Keratinocyte (primary cell): Measurements from ENCODE around the gene TRPM2. TPM values are rescaled to one million over a fixed set of nuclear protein-coding genes. Genes with fewer than 3 reads are reported as not detected.

ENCODE experiments used
- DNase-seq: peaks from one replicate; pipeline ENCODE4 v3.0.0-alpha.2; 2011; ENCODE audit warnings: low read depth, missing footprints, low spot score
- FAIRE-seq: peaks from 2 replicates; lab custom pipeline; 2011; peaks lifted over from hg19 to GRCh38; lab: Jason Lieb, UNC
- H2AFZ ChIP-seq: 2 replicates; pipeline ENCODE4 v1.6.0; 2012; ENCODE audit warnings: low read length, control low read depth, inconsistent platforms; ENCODE audit not compliant: control insufficient read depth
- H3K27ac ChIP-seq: 2 replicates; pipeline ENCODE4 v1.5.1; 2011; ENCODE audit warnings: low read length; ENCODE audit not compliant: control insufficient read depth, insufficient read depth
- H3K27me3 ChIP-seq: 3 replicates; pipeline ENCODE4 v1.6.0; 2011; ENCODE audit warnings: low read length; ENCODE audit not compliant: control insufficient read depth, insufficient read depth; ENCODE audit errors: extremely low read depth
- H3K36me3 ChIP-seq, 2 experiments: 2 replicates in 1 of 2; 3 replicates in 1 of 2; pipeline ENCODE4 v1.5.1; 2011; ENCODE audit warnings: low read length in 2 of 2, mild to moderate bottlenecking in 1 of 2; ENCODE audit not compliant: control insufficient read depth in 2 of 2, insufficient read depth in 2 of 2; ENCODE audit errors: extremely low read depth in 1 of 2
- H3K4me1 ChIP-seq: 3 replicates; pipeline ENCODE4 v1.5.1; 2011; ENCODE audit warnings: low read length; ENCODE audit not compliant: control insufficient read depth, insufficient read depth; ENCODE audit errors: extremely low read depth
- H3K4me2 ChIP-seq: 3 replicates; pipeline ENCODE4 v1.6.0; 2011; ENCODE audit warnings: low read depth, low read length; ENCODE audit not compliant: control insufficient read depth, insufficient read depth; ENCODE audit errors: extremely low read depth
- H3K4me3 ChIP-seq, 3 experiments: fragments of 200-600 bp in 1 of 3; sonication (generic) in 1 of 3; 2 replicates in 2 of 3; 3 replicates in 1 of 3; pipeline ENCODE4 v1.5.1; 2011 to 2016; ENCODE audit warnings: low read length in 3 of 3, mild to moderate bottlenecking in 3 of 3, control low read depth in 2 of 3, inconsistent platforms in 1 of 3, low read depth in 1 of 3, mixed read lengths in 1 of 3, mixed run types in 1 of 3, moderate library complexity in 1 of 3; ENCODE audit not compliant: control insufficient read depth in 2 of 3, insufficient read depth in 2 of 3; ENCODE audit errors: extremely low read depth in 1 of 3
- H3K79me2 ChIP-seq: 2 replicates; pipeline ENCODE4 v1.6.0; 2012; ENCODE audit warnings: low read length; ENCODE audit not compliant: control insufficient read depth, insufficient read depth
- H3K9ac ChIP-seq: 3 replicates; pipeline ENCODE4 v1.6.0; 2011; ENCODE audit warnings: low read length; ENCODE audit not compliant: control insufficient read depth, insufficient read depth; ENCODE audit errors: extremely low read depth
- H3K9me1 ChIP-seq: 3 replicates; pipeline ENCODE4 v1.6.0; 2011; ENCODE audit warnings: low read length; ENCODE audit not compliant: control insufficient read depth, insufficient read depth; ENCODE audit errors: extremely low read depth
- H3K9me3 ChIP-seq: 2 replicates; pipeline ENCODE4 v1.5.1; 2012; ENCODE audit warnings: low read depth, low read length; ENCODE audit not compliant: control insufficient read depth
- H4K20me1 ChIP-seq: 3 replicates; pipeline ENCODE4 v1.6.0; 2011; ENCODE audit warnings: low read length; ENCODE audit not compliant: control insufficient read depth, insufficient read depth; ENCODE audit errors: extremely low read depth
- EZH2 ChIP-seq: IDR thresholded peaks from one replicate; pipeline ENCODE4 v1.6.1; 2012; ENCODE audit warnings: inconsistent platforms, mild to moderate bottlenecking, low read length, moderate library complexity
- dilution Hi-C: fragments of 300-500 bp; cut with MboI; formaldehyde crosslinking; loops from one replicate; pipeline ENCODE4 v1.7.0; 2020; ENCODE audit warnings: low sequenced_read_pairs; ENCODE audit not compliant: extremely low pct_ligation_motif_present
- polyA plus RNA-seq, 5 experiments: library from polyadenylated mRNA; depleted of rRNA in 3 of 5; stranded (reverse) in 3 of 5; stranded (forward) in 1 of 5; unstranded in 1 of 5; fragments of >200 nt; gene quantifications; 1 replicate in 1 of 5; 2 replicates in 3 of 5; 3 replicates in 1 of 5; pipeline versions ENCODE4 v1.2.1 to v1.2.3, GENCODE V29; 2011 to 2012; ENCODE audit warnings: missing spikeins in 2 of 5, low read depth in 1 of 5, low replicate concordance in 1 of 5
- TF ChIP-seq, protein P1 (sequence below), 3 experiments: IDR thresholded peaks in 1 of 3; conservative IDR thresholded peaks in 1 of 3; optimal IDR thresholded peaks in 1 of 3; 2 replicates in 2 of 3; 3 replicates in 1 of 3; pipeline versions ENCODE3 to v1.5.1; 2011; ENCODE audit warnings: low read length in 3 of 3, mild to moderate bottlenecking in 3 of 3, moderate library complexity in 2 of 3, control low read depth in 1 of 3, inconsistent platforms in 1 of 3; ENCODE audit not compliant: insufficient read depth in 2 of 3; ENCODE audit errors: extremely low read depth in 1 of 3

Gene TRPM2
- polyA plus RNA-seq, 1 donor (not counting 4 experiments of a cell fraction or from before 2014, with no cell fraction given) = 0.31 TPM

DNA sequence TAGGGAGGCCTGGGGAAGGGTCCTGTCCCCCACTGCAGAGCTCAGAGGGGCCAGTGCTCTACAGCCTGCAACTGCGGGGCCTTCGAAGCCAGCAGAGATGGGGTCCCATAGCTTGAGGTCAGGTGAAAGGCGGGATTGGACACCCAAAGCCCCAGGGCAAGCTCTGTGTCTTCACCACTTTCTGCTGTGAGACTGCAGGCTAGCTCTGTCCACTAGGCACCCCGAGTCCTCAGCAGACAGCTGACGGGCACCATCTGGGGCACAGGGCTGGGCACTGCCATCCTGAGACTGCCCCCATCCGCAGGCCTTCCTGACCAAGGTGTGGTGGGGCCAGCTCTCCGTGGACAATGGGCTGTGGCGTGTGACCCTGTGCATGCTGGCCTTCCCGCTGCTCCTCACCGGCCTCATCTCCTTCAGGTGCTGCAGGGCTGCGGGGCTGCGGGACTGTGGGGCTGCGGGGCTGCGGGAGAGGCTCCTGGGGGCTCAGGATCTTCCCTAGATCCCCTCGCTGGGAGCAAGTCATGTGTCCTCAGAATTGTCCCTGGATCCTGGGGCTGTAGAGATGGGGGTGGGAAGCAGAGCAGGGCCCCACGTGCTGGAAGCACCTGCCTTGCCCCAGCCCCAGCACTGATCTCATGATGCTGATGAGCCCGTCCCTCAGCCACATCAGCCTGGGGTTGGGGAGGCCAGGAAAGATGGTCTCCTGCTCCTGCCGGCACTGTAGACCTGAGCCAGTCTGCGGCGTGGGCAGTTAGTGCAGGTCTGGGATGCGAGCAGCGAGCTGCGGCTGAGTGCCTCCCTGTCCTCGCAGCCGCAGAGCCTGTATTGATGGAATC lies 46.8 kb downstream of the TRPM2 start:
- H3K4me3 ChIP-seq = no peak overlapping the region
- dilution Hi-C loops = no loop called here
- H3K36me3 ChIP-seq = no peaks in the 10 kb centered on the region
- H3K27me3 ChIP-seq = no peaks in the 10 kb centered on the region
- no peak for FAIRE-seq
- H3K9me3 ChIP-seq = peaks cover 12% of the 10 kb centered on the region
- no peak overlapping the region for H3K9ac ChIP-seq
- no peaks in the 10 kb centered on the region for H3K79me2 ChIP-seq
- no peak overlapping the region for H2AFZ ChIP-seq
- TF ChIP-seq EZH2 = no peak
- TF ChIP-seq, protein P1, sequence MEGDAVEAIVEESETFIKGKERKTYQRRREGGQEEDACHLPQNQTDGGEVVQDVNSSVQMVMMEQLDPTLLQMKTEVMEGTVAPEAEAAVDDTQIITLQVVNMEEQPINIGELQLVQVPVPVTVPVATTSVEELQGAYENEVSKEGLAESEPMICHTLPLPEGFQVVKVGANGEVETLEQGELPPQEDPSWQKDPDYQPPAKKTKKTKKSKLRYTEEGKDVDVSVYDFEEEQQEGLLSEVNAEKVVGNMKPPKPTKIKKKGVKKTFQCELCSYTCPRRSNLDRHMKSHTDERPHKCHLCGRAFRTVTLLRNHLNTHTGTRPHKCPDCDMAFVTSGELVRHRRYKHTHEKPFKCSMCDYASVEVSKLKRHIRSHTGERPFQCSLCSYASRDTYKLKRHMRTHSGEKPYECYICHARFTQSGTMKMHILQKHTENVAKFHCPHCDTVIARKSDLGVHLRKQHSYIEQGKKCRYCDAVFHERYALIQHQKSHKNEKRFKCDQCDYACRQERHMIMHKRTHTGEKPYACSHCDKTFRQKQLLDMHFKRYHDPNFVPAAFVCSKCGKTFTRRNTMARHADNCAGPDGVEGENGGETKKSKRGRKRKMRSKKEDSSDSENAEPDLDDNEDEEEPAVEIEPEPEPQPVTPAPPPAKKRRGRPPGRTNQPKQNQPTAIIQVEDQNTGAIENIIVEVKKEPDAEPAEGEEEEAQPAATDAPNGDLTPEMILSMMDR (optimal IDR thresholded peaks at IDR 0.05 in 1 of 3, IDR thresholded peaks at IDR 0.05 in 1 of 3, conservative IDR thresholded peaks at IDR 0.05 in 1 of 3; ENCODE audit: extremely low read depth in 1 of 3, insufficient read depth in 2 of 3, low read length in 3 of 3) = no peak
- H3K4me2 ChIP-seq = no peak overlapping the region
- DNase-seq = no peak
- H3K9me1 ChIP-seq = no peaks in the 10 kb centered on the region
- H3K4me1 ChIP-seq = no peaks in the 10 kb centered on the region
- no peak overlapping the region for H3K27ac ChIP-seq
- no peaks in the 10 kb centered on the region for H4K20me1 ChIP-seq

DNA sequence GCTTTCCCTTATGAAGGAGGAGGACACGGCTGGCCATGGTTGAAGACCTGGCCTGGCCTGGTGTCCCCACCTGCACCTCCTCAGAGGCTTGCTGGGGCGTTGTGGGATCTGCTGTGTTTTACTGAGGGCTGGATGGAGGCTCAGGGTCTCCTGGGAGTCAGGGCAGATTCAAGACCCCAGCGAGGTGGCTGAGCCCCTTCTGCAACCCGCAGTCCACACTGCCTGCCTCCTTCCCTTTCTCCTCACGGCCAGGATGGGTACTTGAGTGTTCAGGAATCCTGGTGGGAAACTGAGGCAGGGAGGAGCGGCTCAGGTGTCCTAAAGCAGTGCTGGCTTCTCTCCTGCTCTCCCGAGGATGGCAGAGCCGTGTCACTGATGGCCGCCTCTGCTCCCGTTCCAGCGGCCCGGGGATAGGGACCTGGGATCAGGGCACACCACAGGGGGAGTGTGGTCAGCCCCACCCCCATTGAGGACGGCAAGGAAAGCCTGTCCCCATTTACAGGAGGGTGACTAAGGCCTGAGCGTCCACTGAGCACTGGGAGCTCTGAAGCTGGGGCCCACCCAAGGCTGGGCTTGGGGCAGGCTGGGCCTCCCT lies 47.5 kb downstream of the TRPM2 start:
- no peak for DNase-seq
- TF ChIP-seq, protein P1 (optimal IDR thresholded peaks at IDR 0.05 in 1 of 3, IDR thresholded peaks at IDR 0.05 in 1 of 3, conservative IDR thresholded peaks at IDR 0.05 in 1 of 3; ENCODE audit: extremely low read depth in 1 of 3, insufficient read depth in 2 of 3, low read length in 3 of 3) = no peak
- no peak for TF ChIP-seq EZH2
- Histone ChIP-seq H4K20me1 (no peaks in the 10 kb centered on the region), H3K79me2 (no peaks in the 10 kb centered on the region), H3K9ac (no peak overlapping the region), H3K27ac (no peak overlapping the region), H3K36me3 (no peaks in the 10 kb centered on the region), H2AFZ (no peak overlapping the region), H3K4me3 (no peak overlapping the region), H3K27me3 (no peaks in the 10 kb centered on the region), H3K4me2 (no peak overlapping the region), H3K9me3 (peaks cover 12% of the 10 kb centered on the region), H3K4me1 (no peaks in the 10 kb centered on the region), H3K9me1 (no peaks in the 10 kb centered on the region)
- dilution Hi-C loops = no loop called here
- no peak for FAIRE-seq
